H1 (cell line): ENCODE data around the gene TRUB1. TPM values are rescaled to one million over a fixed set of nuclear protein-coding genes. Genes with fewer than 3 reads are reported as not detected.

Experiments used
- CTCF ChIA-PET: fragments of 300-600 bp; sonication (Branson Sonifier 250); formaldehyde crosslinking; loops from one replicate; lab custom pipeline; 2021; ENCODE audit not compliant: partially characterized antibody; lab: Charles Lee
- POLR2A ChIA-PET: fragments of 300-600 bp; sonication (Branson Sonifier 250); formaldehyde crosslinking; loops from one replicate; lab custom pipeline; 2021; ENCODE audit warnings: inconsistent platforms; ENCODE audit not compliant: partially characterized antibody; lab: Charles Lee
- DNase-seq, 2 experiments: peaks; one replicate each; pipeline versions ENCODE4 v3.0.0 to v3.0.0-alpha.2; 2010 to 2022; ENCODE audit warnings: low spot score in 2 of 2, low read depth in 1 of 2, mixed read lengths in 1 of 2
- FAIRE-seq: peaks from 2 replicates; lab custom pipeline; 2011; peaks lifted over from hg19 to GRCh38; lab: Jason Lieb, UNC
- H2AFZ ChIP-seq: 2 replicates; pipeline ENCODE4 v1.8.1; 2012; ENCODE audit warnings: low read length, inconsistent platforms
- H2AK5ac ChIP-seq: 2 replicates; pipeline ENCODE4 v1.6.1; 2013; ENCODE audit warnings: low read depth, low read length
- H2BK120ac ChIP-seq: replicated peaks from 2 replicates; pipeline ENCODE3; 2013; ENCODE audit warnings: low read depth, low read length, inconsistent platforms
- H2BK12ac ChIP-seq: 2 replicates; pipeline ENCODE4 v1.6.1; 2013; ENCODE audit warnings: low read depth, low read length
- H2BK15ac ChIP-seq: 2 replicates; pipeline ENCODE4 v1.6.1; 2013; ENCODE audit warnings: low read length
- H2BK20ac ChIP-seq: 2 replicates; pipeline ENCODE4 v1.6.1; 2013; ENCODE audit warnings: low read length
- H2BK5ac ChIP-seq: 2 replicates; pipeline ENCODE4 v1.6.1; 2013; ENCODE audit warnings: low read depth, low read length
- H3K14ac ChIP-seq: 2 replicates; pipeline ENCODE4 v1.6.1; 2013; ENCODE audit warnings: inconsistent platforms; ENCODE audit not compliant: insufficient read length
- H3K18ac ChIP-seq: 2 replicates; pipeline ENCODE4 v1.6.1; 2013; ENCODE audit warnings: low read length; ENCODE audit errors: extremely low read depth
- H3K23ac ChIP-seq: 2 replicates; pipeline ENCODE4 v1.6.1; 2013; ENCODE audit warnings: inconsistent platforms; ENCODE audit not compliant: insufficient read length
- H3K23me2 ChIP-seq: 2 replicates; pipeline ENCODE4 v1.6.1; 2013; ENCODE audit warnings: low read depth, low read length
- H3K27ac ChIP-seq: 2 replicates; pipeline ENCODE4 v1.6.1; 2011; ENCODE audit warnings: low read depth, low read length, inconsistent platforms
- H3K27me3 ChIP-seq, 4 experiments: replicated peaks in 1 of 4; 1 replicate in 1 of 4; 2 replicates in 3 of 4; pipeline versions ENCODE4 v1.6.1 to v1.8.1; 2011 to 2013; ENCODE audit warnings: low read length in 3 of 4, mild to moderate bottlenecking in 3 of 4, inconsistent platforms in 2 of 4, mixed read lengths in 2 of 4, moderate library complexity in 1 of 4; ENCODE audit not compliant: control insufficient read depth in 3 of 4, insufficient read depth in 3 of 4; ENCODE audit errors: extremely low read depth in 1 of 4
- H3K36me3 ChIP-seq, 4 experiments: 2 replicates each; pipeline versions ENCODE4 v1.6.1 to v1.8.1; 2011 to 2013; ENCODE audit warnings: mild to moderate bottlenecking in 4 of 4, low read length in 3 of 4, moderate library complexity in 2 of 4, control low read depth in 1 of 4, inconsistent platforms in 1 of 4; ENCODE audit not compliant: insufficient read depth in 4 of 4, control insufficient read depth in 2 of 4
- H3K4ac ChIP-seq: replicated peaks from 2 replicates; pipeline ENCODE3; 2013; ENCODE audit warnings: low read length, low read depth, mixed read lengths, inconsistent platforms; ENCODE audit not compliant: insufficient read length
- H3K4me1 ChIP-seq, 4 experiments: replicated peaks in 1 of 4; 1 replicate in 1 of 4; 2 replicates in 3 of 4; pipeline versions ENCODE4 v1.6.1 to v1.8.1; 2011 to 2013; ENCODE audit warnings: low read length in 3 of 4, inconsistent platforms in 2 of 4, mixed read lengths in 1 of 4; ENCODE audit not compliant: insufficient read depth in 4 of 4, control insufficient read depth in 3 of 4
- H3K4me2 ChIP-seq, 2 experiments: 2 replicates each; pipeline versions ENCODE4 v1.6.1 to v1.8.1; 2011 to 2013; ENCODE audit warnings: low read depth in 2 of 2, low read length in 2 of 2, control low read depth in 1 of 2, inconsistent platforms in 1 of 2, mild to moderate bottlenecking in 1 of 2; ENCODE audit not compliant: insufficient read depth in 1 of 2
- H3K4me3 ChIP-seq, 4 experiments: fragments of 200-600, 300-600 bp in 1 of 4; sonication (generic), shearing (Covaris generic), sonication (Bioruptor Twin) in 1 of 4; 2 replicates each; pipeline versions ENCODE4 v1.5.1 to v1.8.1; 2011 to 2016; ENCODE audit warnings: low read length in 4 of 4, low read depth in 3 of 4, control low read depth in 2 of 4, inconsistent platforms in 2 of 4, mild to moderate bottlenecking in 2 of 4, mixed read lengths in 1 of 4, moderate library complexity in 1 of 4; ENCODE audit not compliant: insufficient read depth in 2 of 4; ENCODE audit errors: extremely low read depth in 1 of 4
- H3K56ac ChIP-seq: replicated peaks from 2 replicates; pipeline ENCODE3; 2013; ENCODE audit warnings: low read depth, mild to moderate bottlenecking, mixed read lengths, low read length, inconsistent platforms; ENCODE audit not compliant: insufficient read length
- H3K79me1 ChIP-seq: 2 replicates; pipeline ENCODE4 v1.6.1; 2013; ENCODE audit warnings: low read depth, low read length, control low read depth
- H3K79me2 ChIP-seq, 2 experiments: 2 replicates each; pipeline versions ENCODE4 v1.6.1 to v1.8.1; 2012 to 2013; ENCODE audit warnings: low read length in 2 of 2, mild to moderate bottlenecking in 2 of 2, inconsistent platforms in 1 of 2; ENCODE audit not compliant: insufficient read depth in 2 of 2, control insufficient read depth in 1 of 2
- H3K9ac ChIP-seq, 4 experiments: replicated peaks in 1 of 4; 1 replicate in 1 of 4; 2 replicates in 3 of 4; pipeline versions ENCODE4 v1.6.1 to v1.8.1; 2011 to 2013; ENCODE audit warnings: low read depth in 3 of 4, low read length in 3 of 4, control low read depth in 2 of 4, mild to moderate bottlenecking in 2 of 4, moderate library complexity in 2 of 4, inconsistent platforms in 1 of 4; ENCODE audit errors: extremely low read depth in 1 of 4
- H3K9me3 ChIP-seq, 2 experiments: 2 replicates each; pipeline versions ENCODE4 v1.6.1 to v1.8.1; 2012 to 2013; ENCODE audit warnings: mild to moderate bottlenecking in 2 of 2, moderate library complexity in 2 of 2, control low read depth in 1 of 2, inconsistent platforms in 1 of 2, low read depth in 1 of 2, low read length in 1 of 2, mixed read lengths in 1 of 2; ENCODE audit not compliant: insufficient read depth in 2 of 2
- H4K20me1 ChIP-seq, 2 experiments: replicated peaks in 1 of 2; 2 replicates each; pipeline versions ENCODE3 to v1.8.1; 2011 to 2013; ENCODE audit warnings: inconsistent platforms in 2 of 2, low read length in 2 of 2, mild to moderate bottlenecking in 1 of 2; ENCODE audit not compliant: insufficient read depth in 2 of 2, control insufficient read depth in 1 of 2
- H4K5ac ChIP-seq: 2 replicates; pipeline ENCODE4 v1.6.1; 2013; ENCODE audit warnings: low read length, low read depth, mixed read lengths, inconsistent platforms; ENCODE audit not compliant: insufficient read length
- H4K8ac ChIP-seq: 2 replicates; pipeline ENCODE4 v1.8.0; 2013; ENCODE audit warnings: mild to moderate bottlenecking, moderate library complexity, low read length, inconsistent platforms; ENCODE audit not compliant: insufficient read depth; ENCODE audit errors: extremely low read depth
- H4K91ac ChIP-seq: replicated peaks from 2 replicates; pipeline ENCODE3; 2013; ENCODE audit warnings: low read length, mixed read lengths, inconsistent platforms; ENCODE audit not compliant: insufficient read length
- ATF3 ChIP-seq: IDR thresholded peaks from 2 replicates; pipeline ENCODE4 v1.6.1; 2011; ENCODE audit warnings: low read depth, mild to moderate bottlenecking, low read length; ENCODE audit not compliant: insufficient read depth
- BCL11A ChIP-seq, 2 experiments: IDR thresholded peaks; one replicate each; pipeline ENCODE4 v1.6.1; 2011; ENCODE audit warnings: low read depth in 2 of 2, low read length in 2 of 2, mild to moderate bottlenecking in 2 of 2
- CBX8 ChIP-seq: fragments of 300-800, 300-1000 bp; sonication (generic); IDR thresholded peaks from 2 replicates; pipeline ENCODE4 v1.7.1; 2016; ENCODE audit warnings: low read depth, low read length, borderline replicate concordance
- CHD2 ChIP-seq: IDR thresholded peaks from 2 replicates; pipeline ENCODE4 v1.6.1; 2012; ENCODE audit warnings: low read length, improper control_type of control experiment
- JUN ChIP-seq: IDR thresholded peaks from 2 replicates; pipeline ENCODE4 v1.6.1; 2011; ENCODE audit warnings: low read depth, mild to moderate bottlenecking, improper control_type of control experiment, low read length
- JUND ChIP-seq: IDR thresholded peaks from 2 replicates; pipeline ENCODE4 v1.6.1; 2011; ENCODE audit warnings: mild to moderate bottlenecking, improper control_type of control experiment, low read length
- KDM1A ChIP-seq: fragments of 200-600, 300-600 bp; sonication (generic); IDR thresholded peaks from 2 replicates; pipeline ENCODE4 v1.7.1; 2016; ENCODE audit warnings: mild to moderate bottlenecking, low read length, borderline replicate concordance
- KDM4A ChIP-seq: IDR thresholded peaks from one replicate; pipeline ENCODE4 v1.7.1; 2012; ENCODE audit warnings: low read depth, mild to moderate bottlenecking, moderate library complexity, low read length, inconsistent platforms; ENCODE audit not compliant: severe bottlenecking
- POLR2AphosphoS5 ChIP-seq: IDR thresholded peaks from 2 replicates; pipeline ENCODE4 v1.6.1; 2011; ENCODE audit warnings: low read depth, low read length
- SIN3A ChIP-seq, 2 experiments: IDR thresholded peaks in 1 of 2; conservative IDR thresholded peaks in 1 of 2; 2 replicates each; pipeline ENCODE4 v1.6.1; 2011 to 2012; ENCODE audit warnings: low read length in 2 of 2, improper control_type of control experiment in 1 of 2, low read depth in 1 of 2, mild to moderate bottlenecking in 1 of 2
- SUZ12 ChIP-seq: fragments of 200-600 bp; sonication (generic); IDR thresholded peaks from 2 replicates; pipeline ENCODE4 v1.6.1; 2012; ENCODE audit warnings: mild to moderate bottlenecking, inconsistent platforms, low read length, moderate library complexity, mixed read lengths
- TAF7 ChIP-seq: optimal IDR thresholded peaks from 2 replicates; pipeline ENCODE3; 2011; ENCODE audit warnings: low read depth, mild to moderate bottlenecking, inconsistent platforms, low read length, moderate library complexity, borderline replicate concordance
- YY1 ChIP-seq: IDR thresholded peaks from 2 replicates; pipeline ENCODE4 v1.6.1; 2011; ENCODE audit warnings: low read depth, mild to moderate bottlenecking, low read length
- WGBS, 2 experiments: shearing (Covaris generic) in 1 of 2; methylation state at CpG; one replicate each; pipeline versions ENCODE4 v1.1.6 to v1.1.7; 2013 to 2015; ENCODE audit warnings: low lambda C conversion rate in 2 of 2, mixed read lengths in 2 of 2, inconsistent platforms in 1 of 2, low coverage in 1 of 2, missing lambda C conversion rate in 1 of 2; ENCODE audit not compliant: insufficient replicate concordance in 2 of 2, insufficient coverage in 1 of 2, insufficient read length in 1 of 2; ENCODE audit errors: extremely low coverage in 1 of 2, missing lambda C conversion rate in 1 of 2; 5-methylcytosine and 5-hydroxymethylcytosine counted together
- polyA plus RNA-seq, 7 experiments: library from polyadenylated mRNA; depleted of rRNA in 3 of 7; stranded (reverse) in 5 of 7; unstranded in 2 of 7; fragments of >200 nt in 5 of 7; fragments of 200-250 nt in 2 of 7; gene quantifications; 1 replicate in 5 of 7; 2 replicates in 1 of 7; 4 replicates in 1 of 7; pipeline versions ENCODE4 v1.2.1 to v1.2.3, GENCODE V29; 2011 to 2013; ENCODE audit warnings: missing spikeins in 2 of 7, mixed read lengths in 2 of 7
- total RNA-seq: library from RNA; stranded (reverse); fragmentation: NEBNext Ultra II Directional; extraction: Animal tissue kit (Norgen Biotek cat#: 25700); gene quantifications from 2 replicates; pipeline ENCODE4 v1.2.1, GENCODE V29; 2021

Gene TRUB1
- total and polyA plus RNA-seq, 2 of the 8 experiments (the other 6 are each of a cell fraction or from before 2014, with no cell fraction given) = 6.3 to 22.2 TPM

- Histone ChIP-seq H4K8ac (no peak overlapping the region), H2BK15ac (no peak overlapping the region), H3K9ac (no peak overlapping the region), H3K23me2 (no peaks in the 10 kb centered on the region), H3K4ac (no peak overlapping the region), H2BK5ac (no peak overlapping the region), H4K5ac (no peak overlapping the region), H3K23ac (no peak overlapping the region), H3K27ac (no peak overlapping the region), H4K20me1 (no peaks in the 10 kb centered on the region), H3K79me1 (no peaks in the 10 kb centered on the region), H3K4me2 (no peak overlapping the region), H3K18ac (no peak overlapping the region), H3K27me3 (no peaks in the 10 kb centered on the region), H3K4me1 (peaks cover 0 to 5% (median 0%) of the 10 kb centered on the region in 4 experiments; a peak in 2 of 7 replicates), H2AFZ (no peak overlapping the region), H2BK12ac (no peak overlapping the region), H4K91ac (no peak overlapping the region), H3K56ac (no peak overlapping the region), H3K79me2 (no peaks in the 10 kb centered on the region), H2AK5ac (no peak overlapping the region), H3K9me3 (no peaks in the 10 kb centered on the region), H3K36me3 (no peaks in the 10 kb centered on the region), H3K14ac (no peak overlapping the region), H2BK120ac (no peak overlapping the region), H2BK20ac (no peak overlapping the region), H3K4me3 (no peak overlapping the region)
- DNase-seq (no peak), FAIRE-seq (no peak)
- 86% methylated on average over 2 of the region's 3 CpGs; no CpG with 5 or more reads in 1 of the 2 experiments for WGBS, 2 experiments
- ChIA-PET CTCF (interaction anchor here (0.6 to 1.8 kb wide), 5 partner anchors 17 to 154 kb away, joined by 3 to 5 read pairs (median 3); no protein-coding TSS in a partner anchor), POLR2A (no interaction called here)
- TF ChIP-seq JUN (no peak), KDM1A (no peak), CHD2 (no peak), CBX8 (no peak), KDM4A (no peak), BCL11A (IDR thresholded peaks at IDR 0.05; ENCODE audit: low read depth in 2 of 2, low read length in 2 of 2) (no peak), TAF7 (no peak), ATF3 (no peak), JUND (no peak), POLR2AphosphoS5 (no peak), YY1 (no peak), SIN3A (conservative IDR thresholded peaks at IDR 0.05 in 1 of 2, IDR thresholded peaks at IDR 0.05 in 1 of 2; ENCODE audit: low read depth in 1 of 2, low read length in 2 of 2) (no peak), SUZ12 (no peak)
Measured at GRCh38 chr10:115004236-115004862, 66.4 kb downstream of the TRUB1 start.
